ENCODE measurements around the gene CYP2C19.
"Not testable (repeated sequence)": the region's sequence is repeated elsewhere in the genome, so short reads cannot be mapped to it uniquely, and the experiment has no call there.

DNA sequence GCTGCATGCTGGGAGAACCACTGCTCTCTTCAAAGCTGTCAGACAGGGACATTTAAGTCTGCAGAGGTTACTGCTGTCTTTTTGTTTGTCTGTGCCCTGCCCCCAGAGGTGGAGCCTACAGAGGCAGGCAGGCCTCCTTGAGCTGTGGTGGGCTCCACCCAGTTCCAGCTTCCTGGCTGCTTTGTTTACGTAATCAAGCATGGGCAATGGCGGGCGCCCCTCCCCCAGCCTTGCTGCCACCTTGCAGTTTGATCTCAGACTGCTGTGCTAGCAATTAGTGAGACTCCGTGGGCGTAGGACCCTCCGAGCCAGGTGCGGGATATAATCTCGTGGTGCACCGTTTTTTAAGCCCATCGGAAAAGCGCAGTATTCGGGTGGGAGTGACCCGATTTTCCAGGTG lies 67.5 kb downstream of the CYP2C19 start:
- TF ChIP-seq CTCF (IDR thresholded peaks at IDR 0.05; ENCODE audit: low read depth, low read length); EZH2phosphoT487 (IDR thresholded peaks at IDR 0.05; ENCODE audit: low read depth): not testable (repeated sequence)
